ENCODE measurements around the gene OR5K4. TPM values are rescaled to one million over a fixed set of nuclear protein-coding genes. Genes with fewer than 3 reads are reported as not detected.

Gene OR5K4
- total and polyA plus RNA-seq, 2 donors from 2014 or later = not detected

DNA sequence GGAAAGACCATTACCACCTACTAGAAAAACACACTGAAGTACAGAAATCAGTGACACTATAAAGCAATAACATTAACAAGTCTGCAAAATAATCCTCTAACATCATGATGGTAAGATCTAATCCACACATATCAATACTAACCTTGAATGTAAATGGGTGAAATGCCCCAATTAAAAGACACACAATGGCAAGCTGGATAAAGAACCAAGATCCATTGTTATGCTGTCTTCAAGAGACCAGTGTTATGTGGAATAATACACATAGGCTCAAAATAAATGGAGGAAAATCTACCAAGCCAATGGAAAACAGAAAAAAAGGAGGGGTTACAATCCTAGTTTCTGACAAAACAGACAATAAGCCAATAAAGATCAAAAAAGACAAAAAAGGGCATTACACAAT lies 50.4 kb downstream of the OR5K4 start:
- no peaks in the 10 kb centered on the region for H3K36me3 ChIP-seq (ENCODE audit: control insufficient read depth in 2 of 3, insufficient read depth in 3 of 3, low read length in 3 of 3)
- H3K9ac ChIP-seq (ENCODE audit: low read length in 3 of 3) = no peak overlapping the region
- DNase-seq (no peak), FAIRE-seq (no peak)
- TF ChIP-seq, protein P1, sequence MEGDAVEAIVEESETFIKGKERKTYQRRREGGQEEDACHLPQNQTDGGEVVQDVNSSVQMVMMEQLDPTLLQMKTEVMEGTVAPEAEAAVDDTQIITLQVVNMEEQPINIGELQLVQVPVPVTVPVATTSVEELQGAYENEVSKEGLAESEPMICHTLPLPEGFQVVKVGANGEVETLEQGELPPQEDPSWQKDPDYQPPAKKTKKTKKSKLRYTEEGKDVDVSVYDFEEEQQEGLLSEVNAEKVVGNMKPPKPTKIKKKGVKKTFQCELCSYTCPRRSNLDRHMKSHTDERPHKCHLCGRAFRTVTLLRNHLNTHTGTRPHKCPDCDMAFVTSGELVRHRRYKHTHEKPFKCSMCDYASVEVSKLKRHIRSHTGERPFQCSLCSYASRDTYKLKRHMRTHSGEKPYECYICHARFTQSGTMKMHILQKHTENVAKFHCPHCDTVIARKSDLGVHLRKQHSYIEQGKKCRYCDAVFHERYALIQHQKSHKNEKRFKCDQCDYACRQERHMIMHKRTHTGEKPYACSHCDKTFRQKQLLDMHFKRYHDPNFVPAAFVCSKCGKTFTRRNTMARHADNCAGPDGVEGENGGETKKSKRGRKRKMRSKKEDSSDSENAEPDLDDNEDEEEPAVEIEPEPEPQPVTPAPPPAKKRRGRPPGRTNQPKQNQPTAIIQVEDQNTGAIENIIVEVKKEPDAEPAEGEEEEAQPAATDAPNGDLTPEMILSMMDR (IDR thresholded peaks at IDR 0.05; ENCODE audit: borderline replicate concordance, extremely low read depth, insufficient read depth) = no peak
- peaks cover 0 to 17% (median 7%) of the 10 kb centered on the region in 3 donors for H3K9me3 ChIP-seq (ENCODE audit: control insufficient read depth in 2 of 3, insufficient read depth in 1 of 3, low read length in 3 of 3)
- intact Hi-C loops (cut with DNase I) = no loop called here
- H3K4me3 ChIP-seq (ENCODE audit: low read length in 3 of 3) = no peak overlapping the region
- no peaks in the 10 kb centered on the region for H3K27me3 ChIP-seq (ENCODE audit: control insufficient read depth, insufficient read depth, low read length)
- H3K4me1 ChIP-seq (ENCODE audit: control insufficient read depth in 2 of 3, insufficient read depth in 2 of 3, low read depth in 1 of 3, low read length in 3 of 3) = no peaks in the 10 kb centered on the region
- no peak overlapping the region for H3K27ac ChIP-seq (ENCODE audit: low read depth in 2 of 2, low read length in 2 of 2)

Other genes starting within 250 kb of the OR5K4 start
- not detected for gene OR5H1, start 223.1 kb upstream of the OR5K4 start, total RNA-seq
- gene OR5H1, start 223.1 kb upstream of the OR5K4 start, polyA plus RNA-seq (ENCODE audit: insufficient read depth, low read depth, low replicate concordance) = not detected
- not detected for gene OR5H14, start 206.4 kb upstream of the OR5K4 start, total RNA-seq
- not detected for gene OR5H14, start 206.4 kb upstream of the OR5K4 start, polyA plus RNA-seq (ENCODE audit: insufficient read depth, low read depth, low replicate concordance)
- gene OR5H15, start 187.2 kb upstream of the OR5K4 start, total RNA-seq = not detected
- not detected for gene OR5H15, start 187.2 kb upstream of the OR5K4 start, polyA plus RNA-seq (ENCODE audit: insufficient read depth, low read depth, low replicate concordance)
- gene OR5H6, start 89.6 kb upstream of the OR5K4 start, total RNA-seq = not detected
- gene OR5H6, start 89.6 kb upstream of the OR5K4 start, polyA plus RNA-seq (ENCODE audit: insufficient read depth, low read depth, low replicate concordance) = not detected
- gene OR5H2, start 71.3 kb upstream of the OR5K4 start, total RNA-seq = not detected
- gene OR5H2, start 71.3 kb upstream of the OR5K4 start, polyA plus RNA-seq (ENCODE audit: insufficient read depth, low read depth, low replicate concordance) = not detected
- gene OR5K3, start 36.8 kb downstream of the OR5K4 start, total RNA-seq = not detected
- gene OR5K3, start 36.8 kb downstream of the OR5K4 start, polyA plus RNA-seq (ENCODE audit: insufficient read depth, low read depth, low replicate concordance) = not detected
- not detected for gene OR5K1, start 109.3 kb downstream of the OR5K4 start, total RNA-seq
- not detected for gene OR5K1, start 109.3 kb downstream of the OR5K4 start, polyA plus RNA-seq (ENCODE audit: insufficient read depth, low read depth, low replicate concordance)
- not detected for gene OR5K2, start 143.8 kb downstream of the OR5K4 start, total RNA-seq
- gene OR5K2, start 143.8 kb downstream of the OR5K4 start, polyA plus RNA-seq (ENCODE audit: insufficient read depth, low read depth, low replicate concordance) = not detected
- 77.2 TPM for gene CLDND1, start 169.0 kb downstream of the OR5K4 start, total RNA-seq
- gene CLDND1, start 169.0 kb downstream of the OR5K4 start, polyA plus RNA-seq (ENCODE audit: insufficient read depth, low read depth, low replicate concordance) = 35.8 TPM
- not detected for gene GPR15, start 178.1 kb downstream of the OR5K4 start, total RNA-seq
- gene GPR15, start 178.1 kb downstream of the OR5K4 start, polyA plus RNA-seq (ENCODE audit: insufficient read depth, low read depth, low replicate concordance) = not detected
- gene CPOX, start 239.8 kb downstream of the OR5K4 start, total RNA-seq = 13.7 TPM
- 6.6 TPM for gene CPOX, start 239.8 kb downstream of the OR5K4 start, polyA plus RNA-seq (ENCODE audit: insufficient read depth, low read depth, low replicate concordance)